ENCODE results near the gene AADAT.

- TF ChIP-seq POLR2A (IDR thresholded peaks at IDR 0.05) (no peak), CTCF (IDR thresholded peaks at IDR 0.05 in 4 of 5, conservative IDR thresholded peaks at IDR 0.05 in 1 of 5) (no peak)
These were observed 2.5 kb downstream of the AADAT start for GRCh38 chr4:170087163-170087700.

Data from gastrocnemius medialis (tissue), 4 donors.